Epithelial cell of umbilical artery (primary cell): ENCODE measurements around the gene C2orf72. TPM values are rescaled to one million over a fixed set of nuclear protein-coding genes. Genes with fewer than 3 reads are reported as not detected.

Source experiments
- total RNA-seq: library from RNA; depleted of rRNA; stranded (reverse); fragments of >200 nt; gene quantifications from 2 replicates; pipeline ENCODE4 v1.2.3, GENCODE V29; 2014

The C2orf72 gene
- not detected in 2 replicates for total RNA-seq

GRCh38 chr2:231037202-231037730, at the start of gene C2orf72:
C2orf72 (plus strand) TSS chr2:231037523; CDS start chr2:231037566, 43 bp downstream.

DNA sequence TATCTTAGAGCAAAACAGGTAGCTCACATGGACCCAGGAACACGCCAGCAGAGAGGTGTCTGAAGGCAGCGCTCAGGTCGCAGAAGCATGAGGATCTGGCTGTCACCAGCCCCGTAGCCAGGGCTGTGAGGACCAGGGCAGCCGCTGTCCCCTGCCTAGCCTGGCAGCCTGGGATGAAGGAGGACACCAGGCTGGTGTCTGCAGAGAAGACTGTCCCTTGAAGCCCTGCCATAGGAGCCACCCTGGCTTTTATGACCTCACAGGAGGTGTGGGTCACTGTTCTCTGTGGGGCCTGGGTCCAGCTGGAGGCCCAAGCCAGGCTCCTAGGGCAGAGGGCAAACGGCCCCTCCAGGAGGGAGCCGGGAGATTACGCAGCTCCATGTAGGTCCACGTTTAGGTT, 41.5 kb upstream of the C2orf72 start, which contains the start of gene SPATA3:
Gene SPATA3 (plus strand): TSS at position 301 of the 400 bp plus-strand sequence. CDS start 113 bp downstream, outside the sequence.

GRCh38 chr2:231056453-231057416, 19.4 kb downstream of the C2orf72 start, which contains the start of gene PSMD1:
PSMD1 (plus strand) TSS chr2:231056867; CDS start chr2:231057026, 159 bp downstream.

Other genes with a start within 250 kb of the C2orf72 start
- 12.0 and 15.6 TPM in 2 replicates for gene ITM2C, start 172.6 kb upstream of the C2orf72 start, total RNA-seq
- not detected in 2 replicates for gene GPR55, start 112.3 kb upstream of the C2orf72 start, total RNA-seq
- gene SPATA3, start 41.4 kb upstream of the C2orf72 start, total RNA-seq, result not detected in 2 replicates
- gene PSMD1, start 19.3 kb downstream of the C2orf72 start, total RNA-seq, result 156 and 160 TPM in 2 replicates
- gene HTR2B, start 87.5 kb downstream of the C2orf72 start, total RNA-seq, result under 0.01 and 2.1 TPM in 2 replicates
- 15.9 and 18.4 TPM in 2 replicates for gene ARMC9, start 161.1 kb downstream of the C2orf72 start, total RNA-seq